OCI-LY3 (cell line): ENCODE data around the gene DNAJC6.

Experiments used
- CTCF ChIP-seq: fragments of 200-600, 300-600 bp; sonication (generic); IDR thresholded peaks from 2 replicates; pipeline ENCODE4 v1.5.1; 2014; ENCODE audit warnings: antibody characterized with exemption, low read length, low read depth
- EZH2phosphoT487 ChIP-seq: fragments of 200-600 bp; shearing (Covaris generic); IDR thresholded peaks from 2 replicates; pipeline ENCODE4 v1.6.1; 2018; ENCODE audit warnings: antibody characterized with exemption, mixed run types, low read depth

GRCh38 chr1:65277605-65278347 is 31.6 kb upstream of the DNAJC6 start:
- TF ChIP-seq CTCF, result no peak
- TF ChIP-seq EZH2phosphoT487, result no peak
